WI38 (cell line): ENCODE data around the gene USP36.
A peak's percentile ranks its signal among the peaks of the same experiment; 100 is the strongest.
"Not testable (repeated sequence)": the region's sequence is repeated elsewhere in the genome, so short reads cannot be mapped to it uniquely, and the experiment has no call there.

Experiments used
- H3K4me3 ChIP-seq: 2 replicates; pipeline ENCODE4 v1.5.1; 2011; ENCODE audit warnings: low read depth, mild to moderate bottlenecking, control low read depth, low read length
- TF ChIP-seq, protein P1 (sequence below): IDR thresholded peaks from 2 replicates; pipeline ENCODE4 v1.5.1; 2012; ENCODE audit warnings: low read depth, mild to moderate bottlenecking, control low read depth, low read length

The USP36 gene

DNA sequence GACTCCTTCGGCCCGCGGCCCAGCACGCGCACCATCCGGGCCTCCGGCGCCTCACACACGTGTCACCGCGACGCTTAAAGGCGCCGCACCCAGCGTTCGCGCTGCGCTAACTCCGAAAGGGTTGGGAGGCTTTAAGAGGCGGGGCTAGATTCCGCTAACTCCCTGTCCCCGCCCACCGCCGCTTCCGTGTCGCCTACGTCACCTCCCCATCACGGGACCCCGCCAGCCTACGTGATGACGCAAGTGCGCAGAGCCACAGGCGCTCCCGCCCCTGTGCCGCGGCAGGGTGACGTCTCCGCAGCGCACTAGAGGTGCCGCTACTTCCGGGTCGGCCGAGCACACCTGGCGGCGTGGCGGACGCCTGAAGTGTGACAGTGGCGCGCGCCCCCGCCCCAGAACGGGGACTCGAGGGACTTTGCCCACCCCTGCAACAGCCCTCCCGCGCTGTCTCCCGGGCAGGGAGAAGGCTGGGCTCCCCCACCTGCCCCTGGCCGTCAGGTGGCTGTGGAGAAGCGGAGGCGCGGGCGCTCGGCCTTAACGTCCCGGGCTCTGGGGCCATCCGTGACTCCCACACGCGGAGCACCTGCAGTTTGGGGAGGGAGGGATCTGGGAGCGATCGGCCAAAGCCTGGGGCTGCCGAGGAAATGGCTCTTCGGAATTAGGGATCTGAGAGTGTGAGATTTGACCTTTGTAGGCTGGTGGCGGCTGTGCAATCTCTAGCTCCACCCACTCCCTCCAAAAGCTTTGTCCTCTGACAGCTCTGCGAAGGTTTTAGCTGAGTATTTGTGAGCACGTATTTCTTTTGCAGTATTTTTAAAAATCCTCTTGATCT, at the start of gene USP36:
TSS of gene USP36 (minus strand) at position 35 of the 832 bp plus-strand sequence. CDS start 4,451 bp downstream, outside the sequence.
- H3K4me3 ChIP-seq: peak within 1 kb of the TSS; percentile 83
- TF ChIP-seq, protein P1, sequence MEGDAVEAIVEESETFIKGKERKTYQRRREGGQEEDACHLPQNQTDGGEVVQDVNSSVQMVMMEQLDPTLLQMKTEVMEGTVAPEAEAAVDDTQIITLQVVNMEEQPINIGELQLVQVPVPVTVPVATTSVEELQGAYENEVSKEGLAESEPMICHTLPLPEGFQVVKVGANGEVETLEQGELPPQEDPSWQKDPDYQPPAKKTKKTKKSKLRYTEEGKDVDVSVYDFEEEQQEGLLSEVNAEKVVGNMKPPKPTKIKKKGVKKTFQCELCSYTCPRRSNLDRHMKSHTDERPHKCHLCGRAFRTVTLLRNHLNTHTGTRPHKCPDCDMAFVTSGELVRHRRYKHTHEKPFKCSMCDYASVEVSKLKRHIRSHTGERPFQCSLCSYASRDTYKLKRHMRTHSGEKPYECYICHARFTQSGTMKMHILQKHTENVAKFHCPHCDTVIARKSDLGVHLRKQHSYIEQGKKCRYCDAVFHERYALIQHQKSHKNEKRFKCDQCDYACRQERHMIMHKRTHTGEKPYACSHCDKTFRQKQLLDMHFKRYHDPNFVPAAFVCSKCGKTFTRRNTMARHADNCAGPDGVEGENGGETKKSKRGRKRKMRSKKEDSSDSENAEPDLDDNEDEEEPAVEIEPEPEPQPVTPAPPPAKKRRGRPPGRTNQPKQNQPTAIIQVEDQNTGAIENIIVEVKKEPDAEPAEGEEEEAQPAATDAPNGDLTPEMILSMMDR: no peak

DNA sequence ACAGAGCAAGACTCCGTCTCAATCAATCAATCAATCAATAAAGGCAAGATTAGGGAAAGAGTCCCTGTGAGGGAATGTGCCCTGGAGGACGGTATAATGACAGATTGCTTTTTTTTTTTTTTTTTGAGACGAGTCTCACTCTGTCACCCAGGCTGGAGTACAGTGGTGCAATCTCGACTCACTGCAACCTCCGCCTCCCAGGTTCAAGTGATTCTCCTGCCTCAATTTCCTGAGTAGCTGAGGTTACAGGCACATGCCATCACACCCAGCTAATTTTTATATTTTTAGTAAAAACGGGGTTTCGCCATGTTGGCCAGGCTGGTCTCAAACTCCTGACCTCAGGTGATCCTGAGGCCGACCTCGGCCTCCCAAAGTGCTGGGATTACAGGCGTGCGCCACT, 49.5 kb upstream of the USP36 start:
- H3K4me3 ChIP-seq: not testable (repeated sequence)

DNA sequence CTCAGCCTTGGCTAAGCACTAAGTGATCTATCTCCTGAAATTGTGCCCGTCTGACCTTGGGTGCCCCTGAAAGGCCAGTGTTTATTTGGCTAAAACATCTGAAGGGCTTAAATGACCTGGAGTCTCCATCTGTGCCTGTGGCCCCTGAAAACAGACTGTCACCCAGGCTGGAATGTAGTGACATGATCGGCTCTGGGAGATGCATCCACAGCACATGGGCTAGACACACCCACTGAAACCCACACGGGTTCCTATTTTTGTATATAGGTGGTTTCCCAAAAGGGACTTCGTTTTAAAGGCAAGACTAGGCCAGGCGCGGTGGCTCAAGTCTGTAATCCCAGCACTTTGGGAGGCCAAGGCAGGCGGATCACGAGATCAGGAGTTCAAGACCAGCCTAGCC, 48.9 kb upstream of the USP36 start:
- TF ChIP-seq, protein P1: no peak
- no peak overlapping the region for H3K4me3 ChIP-seq

DNA sequence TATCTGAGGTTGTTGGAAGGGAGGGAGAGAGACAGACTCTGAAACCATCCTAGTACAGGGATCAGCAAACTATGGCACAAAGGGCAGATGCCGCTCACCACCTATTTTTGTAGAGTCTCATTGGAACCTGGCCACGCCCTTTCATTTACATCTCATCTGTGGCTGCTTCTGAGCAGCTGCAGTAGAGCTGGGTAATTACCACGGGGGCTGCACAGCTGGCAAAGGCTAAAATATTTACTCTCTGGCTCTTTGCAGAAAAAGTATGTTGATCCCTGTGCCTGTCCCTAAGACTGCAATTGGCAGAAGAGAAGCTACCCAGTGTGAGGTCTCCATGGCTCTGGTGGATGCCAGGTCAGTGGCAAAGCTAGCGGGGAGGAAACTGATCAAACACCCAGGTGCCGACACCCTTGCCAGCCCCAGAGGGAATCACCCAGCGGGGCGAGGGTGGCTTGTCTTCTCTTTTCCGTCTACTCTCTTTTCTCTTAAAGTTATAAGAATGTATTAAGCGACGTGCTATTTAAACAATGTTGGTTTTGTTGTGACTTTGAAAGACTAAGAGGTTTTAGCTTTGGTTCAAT, 48.4 kb upstream of the USP36 start:
- no peak overlapping the region for H3K4me3 ChIP-seq
- TF ChIP-seq, protein P1: no peak

DNA sequence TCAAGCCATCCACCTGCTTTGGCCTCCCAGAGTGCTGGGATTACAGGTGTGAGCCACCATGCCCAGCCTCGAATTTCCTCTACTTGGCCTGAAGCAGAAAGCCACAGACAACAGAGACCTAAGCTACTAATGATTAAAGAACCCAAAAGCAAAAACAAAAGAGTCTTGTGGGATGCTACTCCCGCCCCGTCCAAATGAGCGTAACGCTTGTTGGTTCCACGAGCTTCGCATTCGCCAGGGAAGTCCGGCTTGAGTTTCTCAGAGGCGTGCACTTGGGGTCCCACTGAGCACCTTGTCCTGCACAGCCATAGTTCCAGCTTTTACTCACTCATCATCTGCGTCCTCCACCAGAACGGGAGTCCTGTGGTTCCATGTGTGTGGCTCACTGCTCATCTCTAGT, 46.3 kb upstream of the USP36 start:
- no peak overlapping the region for H3K4me3 ChIP-seq
- TF ChIP-seq, protein P1: no peak

DNA sequence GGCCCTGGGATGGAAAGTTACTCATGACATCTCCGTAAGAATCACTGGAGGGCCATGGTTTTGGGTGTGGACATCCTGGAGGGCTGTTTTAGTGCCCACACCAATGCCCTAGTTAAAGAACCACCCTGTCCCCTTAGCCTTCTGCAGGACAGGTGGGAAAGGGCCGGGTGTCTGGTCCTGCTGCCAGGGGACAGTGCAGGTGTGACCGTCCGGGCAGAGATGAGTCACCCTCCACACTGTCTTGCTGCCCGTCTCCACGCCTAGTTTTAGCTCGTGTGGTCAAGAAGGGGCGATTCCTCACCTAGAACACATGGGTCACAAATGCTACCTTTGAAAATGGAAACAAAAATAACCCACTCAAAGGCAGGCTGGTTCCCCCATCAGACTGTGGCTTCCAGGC, 45.3 kb upstream of the USP36 start:
- no peak overlapping the region for H3K4me3 ChIP-seq
- TF ChIP-seq, protein P1: no peak

DNA sequence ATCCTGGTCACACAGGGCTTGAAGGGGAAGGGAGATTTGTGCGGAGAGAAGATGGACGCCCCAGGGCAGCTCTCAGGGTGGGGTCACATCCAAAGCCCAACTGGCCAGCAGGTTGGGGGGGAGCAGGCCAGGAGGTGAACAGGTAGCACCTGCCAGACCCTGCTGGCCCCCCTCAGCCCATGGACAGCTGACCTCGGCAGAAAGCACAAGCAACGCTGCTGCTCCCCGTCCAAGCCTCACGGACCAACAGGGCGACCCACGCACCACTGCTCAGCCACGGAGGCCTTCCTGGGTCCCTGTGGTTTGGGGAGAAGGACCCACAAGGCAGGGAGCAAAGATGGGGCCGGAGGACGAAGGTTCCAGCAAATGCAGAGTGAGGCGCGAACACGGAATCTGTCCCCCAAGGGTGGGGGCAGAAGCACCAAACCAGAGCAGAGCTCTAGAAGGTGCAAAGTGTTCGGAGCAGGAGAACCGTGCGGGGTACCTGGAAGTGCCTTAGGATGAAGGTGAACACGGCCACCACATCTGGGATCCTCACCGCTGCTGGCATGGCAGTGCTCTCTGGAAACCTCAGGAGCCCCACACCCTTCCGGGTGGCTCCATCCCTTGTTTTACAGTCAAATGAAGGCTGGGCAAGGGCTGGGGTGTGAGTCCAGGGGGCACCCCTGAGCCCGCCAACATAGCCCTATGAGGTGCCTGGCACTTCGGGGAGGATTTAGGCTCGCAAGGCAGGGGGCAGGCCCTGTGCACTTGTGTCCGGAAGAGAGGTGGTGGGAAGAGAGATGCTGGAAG, 44.5 kb upstream of the USP36 start:
- TF ChIP-seq, protein P1: no peak
- no peak overlapping the region for H3K4me3 ChIP-seq
